ENCODE data around the gene HSDL1.
A peak's percentile ranks its signal among the peaks of the same experiment; 100 is the strongest.

Gene HSDL1

GRCh38 chr16:84111525-84111924, 33.5 kb downstream of the HSDL1 start:
- DNase-seq (ENCODE audit: low spot score) = no peak
- POLR2A ChIA-PET (ENCODE audit: low non-redundant PET) = no interaction called here
- no peak overlapping the region for H3K27ac ChIP-seq
- CTCF ChIA-PET = no interaction called here
- TF ChIP-seq CTCF (conservative IDR thresholded peaks at IDR 0.05; ENCODE audit: low read depth) = no peak

DNA sequence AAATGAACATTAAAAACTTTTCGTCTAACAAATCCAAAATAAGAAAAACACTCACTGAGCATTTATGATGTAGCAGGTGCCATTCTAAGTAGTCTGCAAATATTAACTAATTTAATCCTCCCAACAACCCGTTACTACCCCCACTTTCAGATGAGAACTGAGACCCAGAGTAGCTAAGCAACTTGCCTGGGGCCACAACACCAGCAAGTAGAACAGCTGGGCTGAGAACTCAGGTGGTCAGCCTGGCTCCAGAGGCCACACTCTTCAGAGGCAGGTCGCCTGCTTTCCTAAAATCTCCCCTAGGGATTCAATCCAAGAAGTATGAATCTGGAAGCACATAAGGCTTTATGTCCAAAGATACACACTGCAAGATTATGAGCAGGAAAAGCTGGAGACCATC, 34.5 kb downstream of the HSDL1 start:
- CTCF ChIA-PET = no interaction called here
- no peak for TF ChIP-seq CTCF (conservative IDR thresholded peaks at IDR 0.05; ENCODE audit: low read depth)
- no peak overlapping the region for H3K27ac ChIP-seq
- no peak for DNase-seq (ENCODE audit: low spot score)
- POLR2A ChIA-PET (ENCODE audit: low non-redundant PET) = no interaction called here

- no peak overlapping the region for H3K27ac ChIP-seq
- CTCF ChIA-PET = no interaction called here
- DNase-seq (ENCODE audit: low spot score) = no peak
- TF ChIP-seq CTCF (conservative IDR thresholded peaks at IDR 0.05; ENCODE audit: low read depth) = no peak
- POLR2A ChIA-PET (ENCODE audit: low non-redundant PET) = no interaction called here
Observed at GRCh38 chr16:84109598-84110335, 35.2 kb downstream of the HSDL1 start.

DNA sequence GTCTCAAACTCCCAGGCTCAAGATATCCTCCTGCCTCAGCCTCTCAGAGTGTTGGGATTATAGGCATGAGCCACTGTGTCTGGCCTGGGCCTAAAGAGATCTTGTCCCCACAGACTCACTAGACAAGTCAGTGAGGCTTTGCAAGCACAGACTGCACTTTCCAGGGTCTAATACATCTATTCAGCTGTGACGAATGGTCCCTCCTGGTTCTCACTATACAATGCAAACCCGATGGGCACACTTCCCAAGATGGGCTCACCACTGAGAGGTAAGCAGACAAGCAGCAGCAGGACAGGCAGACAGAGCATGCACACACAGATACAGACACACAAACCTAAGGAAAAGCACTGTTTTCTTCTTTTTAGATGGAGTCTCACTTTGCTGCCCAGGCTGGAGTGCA, 37.1 kb downstream of the HSDL1 start:
- no peak for TF ChIP-seq CTCF (conservative IDR thresholded peaks at IDR 0.05; ENCODE audit: low read depth)
- ChIA-PET CTCF (interaction anchor here (0.8 kb wide), 1 partner anchor 79 kb away, joined by 4 read pairs; the partner anchor contains the start of gene TAF1C), POLR2A (ENCODE audit: low non-redundant PET) (interaction anchor here (0.6 kb wide), 1 partner anchor 69 kb away, joined by 3 read pairs; no protein-coding TSS in a partner anchor)
- H3K27ac ChIP-seq = no peak overlapping the region
- no peak for DNase-seq (ENCODE audit: low spot score)

GRCh38 chr16:84105948-84106740, 38.8 kb downstream of the HSDL1 start:
- ChIA-PET POLR2A (ENCODE audit: low non-redundant PET) (interaction anchor here (1.0 kb wide), 1 partner anchor 9 kb away, joined by 3 read pairs; no protein-coding TSS in a partner anchor), CTCF (interaction anchor here (0.6 kb wide), 2 partner anchors 19 to 198 kb away, joined by 3 read pairs; no protein-coding TSS in a partner anchor)
- no peak for DNase-seq (ENCODE audit: low spot score)
- TF ChIP-seq CTCF (conservative IDR thresholded peaks at IDR 0.05; ENCODE audit: low read depth) = no peak
- peak overlapping the region; percentile 26 for H3K27ac ChIP-seq

DNA sequence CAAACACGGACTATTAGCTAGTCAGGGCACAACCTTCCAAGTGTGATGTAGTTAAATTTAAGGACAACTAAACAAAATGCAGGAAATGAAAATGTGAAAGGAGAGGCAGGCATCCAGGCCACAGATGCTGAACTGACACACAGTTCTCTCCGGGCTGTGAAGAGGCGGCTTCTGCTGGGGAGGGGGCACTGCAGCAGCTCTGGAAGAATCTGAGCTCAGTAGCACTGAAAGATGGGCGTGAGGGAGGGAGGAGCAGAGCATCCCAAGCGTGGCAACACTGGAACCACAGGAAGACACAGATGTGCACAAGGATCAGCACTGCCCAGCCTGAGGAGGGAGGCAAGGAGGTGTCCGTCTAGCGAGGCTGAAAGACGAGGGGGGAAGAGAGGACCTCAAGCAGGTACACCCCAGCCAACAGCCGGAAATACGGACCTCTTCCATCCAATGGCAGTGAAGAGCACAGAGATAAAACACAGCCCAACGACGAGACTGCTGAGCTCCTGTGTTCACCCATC, 39.6 kb downstream of the HSDL1 start:
- ChIA-PET POLR2A (ENCODE audit: low non-redundant PET) (interaction anchor here (1.0 kb wide), 1 partner anchor 10 kb away, joined by 3 read pairs; no protein-coding TSS in a partner anchor), CTCF (interaction anchor here (0.5 to 0.6 kb wide), 3 partner anchors 18 to 1649 kb away, joined by 3 read pairs; no protein-coding TSS in a partner anchor)
- 0 out of 2 replicates have a peak overlapping the region, but pooled peaks have one; percentile 1 for H3K27ac ChIP-seq
- no peak for TF ChIP-seq CTCF (conservative IDR thresholded peaks at IDR 0.05; ENCODE audit: low read depth)
- DNase-seq (ENCODE audit: low spot score) = no peak

All from RWPE1 (cell line).